ENCODE data around the gene CCDC138. TPM values are rescaled to one million over a fixed set of nuclear protein-coding genes. Genes with fewer than 3 reads are reported as not detected.

Gene CCDC138
- total RNA-seq, 2 experiments from 2014 or later, result 8.1 to 10.5 TPM

- ChIA-PET POLR2A (no interaction called here), CTCF (interaction anchor here (1.0 kb wide), 1 partner anchor 19 kb away, joined by 4 read pairs; no protein-coding TSS in a partner anchor)
- Mint-ChIP-seq H3K4me1 (ENCODE audit: low read depth) (peaks cover 11% of the 10 kb centered on the region), H3K27ac (no peak overlapping the region), H3K9me3 (ENCODE audit: insufficient read depth) (peaks cover 16% of the 10 kb centered on the region), H3K27me3 (ENCODE audit: low read depth) (no peaks in the 10 kb centered on the region), H3K36me3 (ENCODE audit: low read depth) (peaks cover 11% of the 10 kb centered on the region), H3K4me3 (no peak overlapping the region)
- no peak for ATAC-seq
- DNase-seq, result no peak
Observed at GRCh38 chr2:108834620-108835019, 48.0 kb downstream of the CCDC138 start.

- H3K4me3 Mint-ChIP-seq, result no peak overlapping the region
- POLR2A ChIA-PET, result no interaction called here
Observed at GRCh38 chr2:108835040-108835439, 48.5 kb downstream of the CCDC138 start.

GRCh38 chr2:108837198-108837597 is 50.6 kb downstream of the CCDC138 start:
- no peak overlapping the region for H3K27ac Mint-ChIP-seq
- no peak overlapping the region for H3K4me3 Mint-ChIP-seq
- DNase-seq, result no peak
- ATAC-seq, result no peak
- peaks cover 11% of the 10 kb centered on the region for H3K4me1 Mint-ChIP-seq (ENCODE audit: low read depth)
- H3K27me3 Mint-ChIP-seq (ENCODE audit: low read depth), result no peaks in the 10 kb centered on the region
- peaks cover 29% of the 10 kb centered on the region for H3K9me3 Mint-ChIP-seq (ENCODE audit: insufficient read depth)
- ChIA-PET CTCF (no interaction called here), POLR2A (no interaction called here)
- peaks cover 27% of the 10 kb centered on the region for H3K36me3 Mint-ChIP-seq (ENCODE audit: low read depth)

More at GRCh38 chr2:108835040-108835439, 48.5 kb downstream of the CCDC138 start:
- Mint-ChIP-seq H3K9me3 (ENCODE audit: insufficient read depth) (peaks cover 21% of the 10 kb centered on the region), H3K4me1 (ENCODE audit: low read depth) (peaks cover 11% of the 10 kb centered on the region), H3K36me3 (ENCODE audit: low read depth) (peaks cover 13% of the 10 kb centered on the region), H3K27me3 (ENCODE audit: low read depth) (no peaks in the 10 kb centered on the region), H3K27ac (no peak overlapping the region)
- DNase-seq (no peak), ATAC-seq (no peak)
- CTCF ChIA-PET, result interaction anchor here (1.0 kb wide), 1 partner anchor 19 kb away, joined by 4 read pairs; no protein-coding TSS in a partner anchor

- ChIA-PET CTCF (no interaction called here), POLR2A (no interaction called here)
- Mint-ChIP-seq H3K9me3 (ENCODE audit: insufficient read depth) (peaks cover 29% of the 10 kb centered on the region), H3K4me3 (no peak overlapping the region), H3K36me3 (ENCODE audit: low read depth) (peaks cover 27% of the 10 kb centered on the region), H3K27me3 (ENCODE audit: low read depth) (no peaks in the 10 kb centered on the region), H3K4me1 (ENCODE audit: low read depth) (no peaks in the 10 kb centered on the region), H3K27ac (no peak overlapping the region)
- ATAC-seq, result no peak
- no peak for DNase-seq
Observed at GRCh38 chr2:108841506-108841905, 54.9 kb downstream of the CCDC138 start.

- Mint-ChIP-seq H3K4me3 (no peak overlapping the region), H3K4me1 (ENCODE audit: low read depth) (no peaks in the 10 kb centered on the region), H3K27ac (no peak overlapping the region), H3K9me3 (ENCODE audit: insufficient read depth) (peaks cover 8% of the 10 kb centered on the region), H3K27me3 (ENCODE audit: low read depth) (no peaks in the 10 kb centered on the region), H3K36me3 (ENCODE audit: low read depth) (peaks cover 26% of the 10 kb centered on the region)
- no peak for DNase-seq
- ChIA-PET POLR2A (no interaction called here), CTCF (no interaction called here)
- no peak for ATAC-seq
Observed at GRCh38 chr2:108845923-108846322, 59.4 kb downstream of the CCDC138 start.

- POLR2A ChIA-PET, result no interaction called here
- Mint-ChIP-seq H3K4me1 (ENCODE audit: low read depth) (no peaks in the 10 kb centered on the region), H3K27me3 (ENCODE audit: low read depth) (no peaks in the 10 kb centered on the region), H3K27ac (no peak overlapping the region), H3K4me3 (no peak overlapping the region), H3K36me3 (ENCODE audit: low read depth) (peaks cover 23% of the 10 kb centered on the region), H3K9me3 (ENCODE audit: insufficient read depth) (no peaks in the 10 kb centered on the region)
- CTCF ChIA-PET, result interaction anchor here (1.4 kb wide), 1 partner anchor 10 kb away, joined by 7 read pairs; no protein-coding TSS in a partner anchor
- no peak for ATAC-seq
- no peak for DNase-seq
Observed at GRCh38 chr2:108847000-108847399, 60.4 kb downstream of the CCDC138 start.

- DNase-seq, result no peak
- CTCF ChIA-PET, result no interaction called here
- POLR2A ChIA-PET, result no interaction called here
- Mint-ChIP-seq H3K4me1 (ENCODE audit: low read depth) (no peaks in the 10 kb centered on the region), H3K9me3 (ENCODE audit: insufficient read depth) (no peaks in the 10 kb centered on the region), H3K27me3 (ENCODE audit: low read depth) (no peaks in the 10 kb centered on the region), H3K4me3 (no peak overlapping the region), H3K36me3 (ENCODE audit: low read depth) (peaks cover 22% of the 10 kb centered on the region), H3K27ac (no peak overlapping the region)
- no peak for ATAC-seq
Observed at GRCh38 chr2:108852375-108852774, 65.8 kb downstream of the CCDC138 start.

- Mint-ChIP-seq H3K4me1 (ENCODE audit: low read depth) (no peaks in the 10 kb centered on the region), H3K4me3 (no peak overlapping the region), H3K27ac (no peak overlapping the region), H3K36me3 (ENCODE audit: low read depth) (peaks cover 24% of the 10 kb centered on the region), H3K9me3 (ENCODE audit: insufficient read depth) (no peaks in the 10 kb centered on the region), H3K27me3 (ENCODE audit: low read depth) (no peaks in the 10 kb centered on the region)
- ATAC-seq (no peak), DNase-seq (no peak)
- POLR2A ChIA-PET, result no interaction called here
- CTCF ChIA-PET, result interaction anchor here (1.5 to 1.8 kb wide), 2 partner anchors 19 to 657 kb away, joined by 4 to 10 read pairs; no protein-coding TSS in a partner anchor
Observed at GRCh38 chr2:108853421-108853820, 66.8 kb downstream of the CCDC138 start.

GRCh38 chr2:108854484-108854883 is 67.9 kb downstream of the CCDC138 start:
- H3K4me3 Mint-ChIP-seq, result no peak overlapping the region
- H3K36me3 Mint-ChIP-seq (ENCODE audit: low read depth), result peaks cover 24% of the 10 kb centered on the region
- no peak for DNase-seq
- no peaks in the 10 kb centered on the region for H3K9me3 Mint-ChIP-seq (ENCODE audit: insufficient read depth)
- ChIA-PET CTCF (interaction anchor here (1.1 to 1.8 kb wide), 5 partner anchors 9 to 656 kb away, joined by 3 to 10 read pairs (median 4); no protein-coding TSS in a partner anchor), POLR2A (no interaction called here)
- H3K4me1 Mint-ChIP-seq (ENCODE audit: low read depth), result no peaks in the 10 kb centered on the region
- H3K27ac Mint-ChIP-seq, result no peak overlapping the region
- ATAC-seq, result no peak
- no peaks in the 10 kb centered on the region for H3K27me3 Mint-ChIP-seq (ENCODE audit: low read depth)

GRCh38 chr2:108855194-108855593 is 68.6 kb downstream of the CCDC138 start:
- H3K27me3 Mint-ChIP-seq (ENCODE audit: low read depth), result no peaks in the 10 kb centered on the region
- H3K9me3 Mint-ChIP-seq (ENCODE audit: insufficient read depth), result no peaks in the 10 kb centered on the region
- no peak overlapping the region for H3K4me3 Mint-ChIP-seq
- no peak for DNase-seq
- ChIA-PET CTCF (interaction anchor here (1.1 to 2.4 kb wide), 2 partner anchors 134 to 272 kb away, joined by 4 to 9 read pairs; partner anchors contain the start of gene EDAR), POLR2A (no interaction called here)
- H3K36me3 Mint-ChIP-seq (ENCODE audit: low read depth), result peaks cover 21% of the 10 kb centered on the region
- H3K27ac Mint-ChIP-seq, result no peak overlapping the region
- peak; percentile 61 for ATAC-seq
- H3K4me1 Mint-ChIP-seq (ENCODE audit: low read depth), result no peaks in the 10 kb centered on the region

- Mint-ChIP-seq H3K27me3 (ENCODE audit: low read depth) (no peaks in the 10 kb centered on the region), H3K27ac (no peak overlapping the region), H3K4me1 (ENCODE audit: low read depth) (no peaks in the 10 kb centered on the region), H3K4me3 (no peak overlapping the region), H3K9me3 (ENCODE audit: insufficient read depth) (no peaks in the 10 kb centered on the region), H3K36me3 (ENCODE audit: low read depth) (peaks cover 8% of the 10 kb centered on the region)
- no peak for DNase-seq
- ChIA-PET CTCF (no interaction called here), POLR2A (no interaction called here)
- ATAC-seq, result no peak
Observed at GRCh38 chr2:108858894-108859293, 72.3 kb downstream of the CCDC138 start.

- Mint-ChIP-seq H3K4me3 (no peak overlapping the region), H3K36me3 (ENCODE audit: low read depth) (peaks cover 43% of the 10 kb centered on the region)
Observed at GRCh38 chr2:108866041-108866440, 79.5 kb downstream of the CCDC138 start.

GRCh38 chr2:108868911-108869310 is 82.3 kb downstream of the CCDC138 start:
- ChIA-PET POLR2A (no interaction called here), CTCF (interaction anchor here (1.6 kb wide), 1 partner anchor 15 kb away, joined by 4 read pairs; no protein-coding TSS in a partner anchor)
- no peak for ATAC-seq
- Mint-ChIP-seq H3K9me3 (ENCODE audit: insufficient read depth) (peaks cover 26% of the 10 kb centered on the region), H3K27ac (no peak overlapping the region), H3K36me3 (ENCODE audit: low read depth) (peaks cover 44% of the 10 kb centered on the region), H3K4me3 (no peak overlapping the region), H3K27me3 (ENCODE audit: low read depth) (no peaks in the 10 kb centered on the region), H3K4me1 (ENCODE audit: low read depth) (peaks cover 8% of the 10 kb centered on the region)
- no peak for DNase-seq

More at GRCh38 chr2:108866041-108866440, 79.5 kb downstream of the CCDC138 start:
- H3K4me1 Mint-ChIP-seq (ENCODE audit: low read depth), result peaks cover 8% of the 10 kb centered on the region
- no peak for ATAC-seq
- ChIA-PET CTCF (no interaction called here), POLR2A (no interaction called here)
- no peak for DNase-seq
- H3K27ac Mint-ChIP-seq, result no peak overlapping the region
- no peaks in the 10 kb centered on the region for H3K27me3 Mint-ChIP-seq (ENCODE audit: low read depth)
- H3K9me3 Mint-ChIP-seq (ENCODE audit: insufficient read depth), result peaks cover 26% of the 10 kb centered on the region
